Measurements from ENCODE around the gene SMOC1.

SMOC1 gene

GRCh38 chr14:70020352-70021170 lies 141.3 kb downstream of the SMOC1 start:
- no peak overlapping the region for H3K4me2 ChIP-seq (ENCODE audit: low read length)
- H3K9me3 ChIP-seq (ENCODE audit: insufficient read depth, low read length), result no peaks in the 10 kb centered on the region
- no peaks in the 10 kb centered on the region for H3K79me2 ChIP-seq (ENCODE audit: low read length)
- H3K27me3 ChIP-seq (ENCODE audit: low read depth, low read length), result no peaks in the 10 kb centered on the region
- H3K4me3 ChIP-seq (ENCODE audit: low read length), result no peak overlapping the region
- no peak for TF ChIP-seq EZH2phosphoT487 (IDR thresholded peaks at IDR 0.05; ENCODE audit: low read depth)
- TF ChIP-seq, protein P1, sequence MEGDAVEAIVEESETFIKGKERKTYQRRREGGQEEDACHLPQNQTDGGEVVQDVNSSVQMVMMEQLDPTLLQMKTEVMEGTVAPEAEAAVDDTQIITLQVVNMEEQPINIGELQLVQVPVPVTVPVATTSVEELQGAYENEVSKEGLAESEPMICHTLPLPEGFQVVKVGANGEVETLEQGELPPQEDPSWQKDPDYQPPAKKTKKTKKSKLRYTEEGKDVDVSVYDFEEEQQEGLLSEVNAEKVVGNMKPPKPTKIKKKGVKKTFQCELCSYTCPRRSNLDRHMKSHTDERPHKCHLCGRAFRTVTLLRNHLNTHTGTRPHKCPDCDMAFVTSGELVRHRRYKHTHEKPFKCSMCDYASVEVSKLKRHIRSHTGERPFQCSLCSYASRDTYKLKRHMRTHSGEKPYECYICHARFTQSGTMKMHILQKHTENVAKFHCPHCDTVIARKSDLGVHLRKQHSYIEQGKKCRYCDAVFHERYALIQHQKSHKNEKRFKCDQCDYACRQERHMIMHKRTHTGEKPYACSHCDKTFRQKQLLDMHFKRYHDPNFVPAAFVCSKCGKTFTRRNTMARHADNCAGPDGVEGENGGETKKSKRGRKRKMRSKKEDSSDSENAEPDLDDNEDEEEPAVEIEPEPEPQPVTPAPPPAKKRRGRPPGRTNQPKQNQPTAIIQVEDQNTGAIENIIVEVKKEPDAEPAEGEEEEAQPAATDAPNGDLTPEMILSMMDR (IDR thresholded peaks at IDR 0.05; ENCODE audit: low read depth, low read length), result no peak
- H3K9ac ChIP-seq (ENCODE audit: low read length), result no peak overlapping the region
- no peaks in the 10 kb centered on the region for H3K4me1 ChIP-seq (ENCODE audit: low read length)
- H2AFZ ChIP-seq (ENCODE audit: low read depth, low read length), result no peak overlapping the region
- H3K27ac ChIP-seq (ENCODE audit: low read length), result no peak overlapping the region
- H4K20me1 ChIP-seq (ENCODE audit: insufficient read depth, low read length), result no peaks in the 10 kb centered on the region
- no peaks in the 10 kb centered on the region for H3K36me3 ChIP-seq (replicated peaks; ENCODE audit: low read depth, low read length)

DNA sequence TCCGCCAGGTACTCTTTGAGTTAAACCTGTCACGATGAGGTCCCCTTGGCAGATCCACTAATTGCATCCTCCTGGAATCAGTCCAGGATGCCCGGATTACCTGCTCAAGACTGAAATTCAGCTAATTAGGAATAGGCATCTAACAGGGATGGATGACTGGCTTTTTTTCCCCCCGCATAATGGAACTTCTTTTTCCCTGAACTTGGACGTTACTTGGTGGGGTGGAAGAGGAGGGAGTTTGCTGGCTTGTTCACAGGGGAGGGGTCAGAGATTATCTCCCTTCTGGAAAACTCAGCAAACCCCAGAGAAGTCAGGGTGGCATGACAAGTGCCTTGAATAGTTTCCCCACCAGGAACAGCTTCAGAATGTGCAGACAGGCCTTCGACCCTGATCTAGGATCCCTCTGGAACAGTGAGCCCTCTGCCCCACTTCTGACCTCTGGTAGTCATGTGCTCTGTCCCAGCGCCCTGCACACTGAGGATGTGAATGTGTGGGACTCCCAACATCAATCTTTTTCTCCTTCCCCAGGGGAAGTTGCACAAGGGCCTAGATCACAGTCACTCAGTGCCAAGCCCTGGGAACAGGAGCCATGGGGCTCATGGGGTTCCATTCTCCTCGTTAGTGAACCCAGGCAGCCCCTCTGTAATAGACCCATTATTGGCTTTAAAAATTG lies 142.5 kb downstream of the SMOC1 start:
- no peaks in the 10 kb centered on the region for H3K36me3 ChIP-seq (replicated peaks; ENCODE audit: low read depth, low read length)
- no peak overlapping the region for H3K27ac ChIP-seq (ENCODE audit: low read length)
- H3K27me3 ChIP-seq (ENCODE audit: low read depth, low read length), result no peaks in the 10 kb centered on the region
- no peak overlapping the region for H3K4me2 ChIP-seq (ENCODE audit: low read length)
- no peak overlapping the region for H3K9ac ChIP-seq (ENCODE audit: low read length)
- H3K4me1 ChIP-seq (ENCODE audit: low read length), result no peaks in the 10 kb centered on the region
- no peaks in the 10 kb centered on the region for H3K9me3 ChIP-seq (ENCODE audit: insufficient read depth, low read length)
- no peak overlapping the region for H3K4me3 ChIP-seq (ENCODE audit: low read length)
- no peaks in the 10 kb centered on the region for H4K20me1 ChIP-seq (ENCODE audit: insufficient read depth, low read length)
- H2AFZ ChIP-seq (ENCODE audit: low read depth, low read length), result no peak overlapping the region
- TF ChIP-seq, protein P1 (IDR thresholded peaks at IDR 0.05; ENCODE audit: low read depth, low read length), result no peak
- no peak for TF ChIP-seq EZH2phosphoT487 (IDR thresholded peaks at IDR 0.05; ENCODE audit: low read depth)
- no peaks in the 10 kb centered on the region for H3K79me2 ChIP-seq (ENCODE audit: low read length)

DNA sequence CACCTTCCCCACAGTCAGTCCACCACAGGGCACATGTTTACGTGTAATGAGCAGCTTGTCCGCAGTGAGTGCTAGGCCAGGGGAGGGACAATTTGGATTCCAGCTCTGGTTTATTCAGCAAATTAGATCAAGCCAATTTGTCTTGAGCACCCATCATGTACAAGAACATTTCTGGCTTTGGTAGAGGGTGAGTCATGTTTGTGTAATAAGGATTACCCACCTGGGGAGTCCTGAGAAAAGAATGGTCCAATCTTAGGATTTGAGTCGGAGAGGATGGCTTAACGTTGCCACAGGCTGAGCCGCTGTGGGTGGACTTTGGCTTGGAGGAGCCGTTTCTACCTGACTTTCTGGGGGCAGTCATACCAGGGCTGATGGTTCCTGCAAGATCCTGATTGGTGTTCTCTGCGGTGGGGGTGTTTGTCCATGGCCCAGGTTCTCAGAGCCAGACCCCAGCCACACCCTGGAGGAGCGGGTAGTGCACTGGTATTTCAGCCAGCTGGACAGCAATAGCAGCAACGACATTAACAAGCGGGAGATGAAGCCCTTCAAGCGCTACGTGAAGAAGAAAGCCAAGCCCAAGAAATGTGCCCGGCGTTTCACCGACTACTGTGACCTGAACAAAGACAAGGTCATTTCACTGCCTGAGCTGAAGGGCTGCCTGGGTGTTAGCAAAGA lies 143.7 kb downstream of the SMOC1 start:
- Histone ChIP-seq H3K27me3 (ENCODE audit: low read depth, low read length) (no peaks in the 10 kb centered on the region), H3K79me2 (ENCODE audit: low read length) (no peaks in the 10 kb centered on the region), H3K9ac (ENCODE audit: low read length) (no peak overlapping the region), H3K4me3 (ENCODE audit: low read length) (no peak overlapping the region), H3K4me1 (ENCODE audit: low read length) (no peaks in the 10 kb centered on the region), H3K4me2 (ENCODE audit: low read length) (no peak overlapping the region), H3K36me3 (replicated peaks; ENCODE audit: low read depth, low read length) (no peaks in the 10 kb centered on the region), H4K20me1 (ENCODE audit: insufficient read depth, low read length) (no peaks in the 10 kb centered on the region), H2AFZ (ENCODE audit: low read depth, low read length) (no peak overlapping the region), H3K9me3 (ENCODE audit: insufficient read depth, low read length) (no peaks in the 10 kb centered on the region), H3K27ac (ENCODE audit: low read length) (no peak overlapping the region)
- TF ChIP-seq, protein P1 (IDR thresholded peaks at IDR 0.05; ENCODE audit: low read depth, low read length), result no peak
- no peak for TF ChIP-seq EZH2phosphoT487 (IDR thresholded peaks at IDR 0.05; ENCODE audit: low read depth)

- Histone ChIP-seq H3K36me3 (replicated peaks; ENCODE audit: low read depth, low read length) (no peaks in the 10 kb centered on the region), H3K9me3 (ENCODE audit: insufficient read depth, low read length) (no peaks in the 10 kb centered on the region), H2AFZ (ENCODE audit: low read depth, low read length) (no peak overlapping the region), H4K20me1 (ENCODE audit: insufficient read depth, low read length) (no peaks in the 10 kb centered on the region), H3K4me2 (ENCODE audit: low read length) (no peak overlapping the region), H3K9ac (ENCODE audit: low read length) (no peak overlapping the region), H3K79me2 (ENCODE audit: low read length) (no peaks in the 10 kb centered on the region), H3K4me3 (ENCODE audit: low read length) (no peak overlapping the region), H3K4me1 (ENCODE audit: low read length) (no peaks in the 10 kb centered on the region), H3K27me3 (ENCODE audit: low read depth, low read length) (no peaks in the 10 kb centered on the region), H3K27ac (ENCODE audit: low read length) (no peak overlapping the region)
- TF ChIP-seq, protein P1 (IDR thresholded peaks at IDR 0.05; ENCODE audit: low read depth, low read length), result no peak
- TF ChIP-seq EZH2phosphoT487 (IDR thresholded peaks at IDR 0.05; ENCODE audit: low read depth), result no peak
Observed at GRCh38 chr14:70023871-70024270, 144.7 kb downstream of the SMOC1 start.
